GOT3 (cell line): ENCODE measurements around the gene CFAP100.

ENCODE experiments used
- DNase-seq: peaks from one replicate; lab custom pipeline; 2025; ENCODE audit warnings: mixed read lengths; lab: John Stamatoyannopoulos, UW

The CFAP100 gene

GRCh38 chr3:126441256-126441880 lies 46.7 kb downstream of the CFAP100 start:
- no peak for DNase-seq

- DNase-seq = no peak
Measured at GRCh38 chr3:126442094-126442855, 47.6 kb downstream of the CFAP100 start.

GRCh38 chr3:126442856-126443242 lies 48.1 kb downstream of the CFAP100 start:
- no peak for DNase-seq

- DNase-seq = no peak
Measured at GRCh38 chr3:126445506-126445905, 50.8 kb downstream of the CFAP100 start.

GRCh38 chr3:126446301-126446700 lies 51.6 kb downstream of the CFAP100 start:
- no peak for DNase-seq

GRCh38 chr3:126446791-126447190 lies 52.1 kb downstream of the CFAP100 start:
- DNase-seq = no peak

- no peak for DNase-seq
Measured at GRCh38 chr3:126447456-126448106, 52.9 kb downstream of the CFAP100 start.

- no peak for DNase-seq
Measured at GRCh38 chr3:126448136-126448892, 53.6 kb downstream of the CFAP100 start.

GRCh38 chr3:126448893-126449180 lies 54.1 kb downstream of the CFAP100 start:
- DNase-seq = no peak

GRCh38 chr3:126449621-126450051 lies 54.9 kb downstream of the CFAP100 start:
- DNase-seq = no peak

GRCh38 chr3:126450219-126450618 lies 55.5 kb downstream of the CFAP100 start:
- no peak for DNase-seq

- DNase-seq = no peak
Measured at GRCh38 chr3:126450744-126451143, 56.0 kb downstream of the CFAP100 start.

- DNase-seq = no peak
Measured at GRCh38 chr3:126451511-126451910, 56.8 kb downstream of the CFAP100 start.

- DNase-seq = no peak
Measured at GRCh38 chr3:126452213-126452612, 57.5 kb downstream of the CFAP100 start.

- no peak for DNase-seq
Measured at GRCh38 chr3:126454025-126454424, 59.3 kb downstream of the CFAP100 start.

GRCh38 chr3:126454437-126455198 lies 59.9 kb downstream of the CFAP100 start:
- no peak for DNase-seq

GRCh38 chr3:126456211-126456610 lies 61.5 kb downstream of the CFAP100 start:
- DNase-seq = no peak

GRCh38 chr3:126456766-126457388 lies 62.2 kb downstream of the CFAP100 start:
- no peak for DNase-seq

GRCh38 chr3:126459111-126459762 lies 64.5 kb downstream of the CFAP100 start:
- DNase-seq = no peak

- DNase-seq = no peak
Measured at GRCh38 chr3:126459763-126460127, 65.0 kb downstream of the CFAP100 start.

GRCh38 chr3:126460381-126460780 lies 65.7 kb downstream of the CFAP100 start:
- DNase-seq = no peak
